Panc1 (cell line): Measurements from ENCODE around the gene SLC19A3. TPM values are rescaled to one million over a fixed set of nuclear protein-coding genes. Genes with fewer than 3 reads are reported as not detected.

ENCODE experiments used
- ATAC-seq: fragments of 200-7000 bp; cut with Tn5 transposase; 2 replicates; pipeline ENCODE4 v1.9.1; 2020; ENCODE audit warnings: mild to moderate bottlenecking, moderate library complexity
- BruUV-seq: library from RNA; stranded (reverse); fragments of 400-500 nt; replicated peaks from 2 replicates; lab custom pipeline; 2021; lab: Mats Ljungman, UMichigan
- CTCF ChIA-PET: fragments of 300-600 bp; sonication (Branson Sonifier 250); formaldehyde crosslinking; loops from one replicate; lab custom pipeline; 2022; ENCODE audit warnings: antibody characterized with exemption; lab: Charles Lee
- POLR2A ChIA-PET: fragments of 300-600 bp; sonication (Branson Sonifier 250); formaldehyde crosslinking; loops from one replicate; lab custom pipeline; 2022; ENCODE audit warnings: antibody characterized with exemption; lab: Charles Lee
- DNase-seq: peaks from one replicate; pipeline ENCODE4 v3.0.0-alpha.2; 2010; ENCODE audit warnings: low read depth, low spot score
- H3K27ac ChIP-seq: 2 replicates; pipeline ENCODE4 v1.5.1; 2011; ENCODE audit warnings: mild to moderate bottlenecking, low read length, inconsistent platforms
- H3K27me3 ChIP-seq: fragments of 200-500 bp; sonication (Bioruptor generic); 2 replicates; pipeline ENCODE4 v1.6.0; 2014; ENCODE audit warnings: low read length, inconsistent platforms; ENCODE audit not compliant: control insufficient read depth, insufficient read depth
- H3K36me3 ChIP-seq: fragments of 200-500 bp; sonication (Bioruptor generic); 2 replicates; pipeline ENCODE4 v1.5.1; 2014; ENCODE audit warnings: inconsistent platforms, mild to moderate bottlenecking, low read length, moderate library complexity; ENCODE audit not compliant: control insufficient read depth, insufficient read depth
- H3K4me1 ChIP-seq: 2 replicates; pipeline ENCODE4 v1.5.1; 2011; ENCODE audit warnings: inconsistent platforms, mild to moderate bottlenecking, low read length, moderate library complexity; ENCODE audit not compliant: control insufficient read depth, insufficient read depth
- H3K4me3 ChIP-seq, 2 experiments: 2 replicates each; pipeline ENCODE4 v1.5.1; 2011 to 2012; ENCODE audit warnings: low read depth in 2 of 2, low read length in 2 of 2, mild to moderate bottlenecking in 2 of 2, inconsistent platforms in 1 of 2, moderate library complexity in 1 of 2
- H3K9me3 ChIP-seq: fragments of 200-500 bp; sonication (Bioruptor generic); 2 replicates; pipeline ENCODE4 v1.5.1; 2014; ENCODE audit warnings: low read depth, mild to moderate bottlenecking, inconsistent platforms, low read length, moderate library complexity; ENCODE audit not compliant: control insufficient read depth, insufficient read depth
- POLR2AphosphoS5 ChIP-seq: IDR thresholded peaks from 2 replicates; pipeline ENCODE4 v1.6.1; 2012; ENCODE audit warnings: mild to moderate bottlenecking, low read depth, low read length, moderate library complexity
- SIN3A ChIP-seq: IDR thresholded peaks from 2 replicates; pipeline ENCODE4 v1.6.1; 2012; ENCODE audit warnings: low read depth, mild to moderate bottlenecking, low read length, moderate library complexity, borderline replicate concordance; ENCODE audit not compliant: insufficient read depth
- TCF7L2 ChIP-seq: IDR thresholded peaks from 2 replicates; pipeline ENCODE4 v1.6.1; 2011; ENCODE audit warnings: mild to moderate bottlenecking, low read depth, low read length, inconsistent platforms
- in situ Hi-C: cut with HindIII; loops from 2 replicates; pipeline ENCODE4 v1.10.0; 2016; ENCODE audit warnings: low sequenced_read_pairs, low pct_unique_long_range_greater_than_20kb
- intact Hi-C: fragments of 100-400 bp; cut with micrococcal nuclease; formaldehyde crosslinking; loops from one replicate; pipeline ENCODE4 v1.10.0; 2022; ENCODE audit not compliant: unreplicated experiment
- total RNA-seq: library from RNA; stranded (reverse); gene quantifications from one replicate; pipeline ENCODE4 v1.2.1, GENCODE V29; 2021; ENCODE audit not compliant: unreplicated experiment
- TF ChIP-seq, protein P1 (sequence below): fragments of 450-650 bp; IDR thresholded peaks from 2 replicates; pipeline ENCODE4 v1.5.1; 2017; ENCODE audit warnings: mild to moderate bottlenecking
- TF ChIP-seq, protein P2 (sequence below), 2 experiments: IDR thresholded peaks; 2 replicates each; pipeline ENCODE4 v1.6.1; 2011 to 2012; ENCODE audit warnings: low read depth in 2 of 2, control low read depth in 1 of 2, low read length in 1 of 2, mild to moderate bottlenecking in 1 of 2, moderate library complexity in 1 of 2; ENCODE audit not compliant: insufficient read depth in 1 of 2

SLC19A3 gene
- total RNA-seq, 1 experiment from 2014 or later: 0.28 TPM

DNA sequence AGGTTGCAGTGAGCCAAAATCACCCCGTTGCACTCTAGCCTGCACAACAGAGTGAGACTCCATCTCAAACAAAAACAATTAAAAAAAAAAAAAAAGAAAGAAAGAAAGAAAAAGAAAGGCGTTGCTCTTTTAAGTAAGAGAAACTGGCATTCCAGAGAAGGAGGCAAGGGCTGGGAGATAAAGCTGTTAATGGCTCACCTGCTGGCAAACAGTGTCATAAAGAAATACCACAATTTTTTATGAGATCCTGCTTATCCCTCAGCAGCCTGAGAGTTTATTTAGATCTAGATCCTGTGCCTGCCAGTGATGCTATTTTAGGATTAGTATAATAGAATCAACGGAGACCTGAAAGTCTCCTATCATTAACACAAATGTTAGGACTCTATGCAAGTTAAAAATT, 16.3 kb downstream of the SLC19A3 start:
- intact Hi-C loops (no loop called here), in situ Hi-C loops (no loop called here)
- no peak for TF ChIP-seq TCF7L2
- no peak for TF ChIP-seq POLR2AphosphoS5
- TF ChIP-seq, protein P1, sequence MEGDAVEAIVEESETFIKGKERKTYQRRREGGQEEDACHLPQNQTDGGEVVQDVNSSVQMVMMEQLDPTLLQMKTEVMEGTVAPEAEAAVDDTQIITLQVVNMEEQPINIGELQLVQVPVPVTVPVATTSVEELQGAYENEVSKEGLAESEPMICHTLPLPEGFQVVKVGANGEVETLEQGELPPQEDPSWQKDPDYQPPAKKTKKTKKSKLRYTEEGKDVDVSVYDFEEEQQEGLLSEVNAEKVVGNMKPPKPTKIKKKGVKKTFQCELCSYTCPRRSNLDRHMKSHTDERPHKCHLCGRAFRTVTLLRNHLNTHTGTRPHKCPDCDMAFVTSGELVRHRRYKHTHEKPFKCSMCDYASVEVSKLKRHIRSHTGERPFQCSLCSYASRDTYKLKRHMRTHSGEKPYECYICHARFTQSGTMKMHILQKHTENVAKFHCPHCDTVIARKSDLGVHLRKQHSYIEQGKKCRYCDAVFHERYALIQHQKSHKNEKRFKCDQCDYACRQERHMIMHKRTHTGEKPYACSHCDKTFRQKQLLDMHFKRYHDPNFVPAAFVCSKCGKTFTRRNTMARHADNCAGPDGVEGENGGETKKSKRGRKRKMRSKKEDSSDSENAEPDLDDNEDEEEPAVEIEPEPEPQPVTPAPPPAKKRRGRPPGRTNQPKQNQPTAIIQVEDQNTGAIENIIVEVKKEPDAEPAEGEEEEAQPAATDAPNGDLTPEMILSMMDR: no peak
- no peak for TF ChIP-seq SIN3A
- TF ChIP-seq, protein P2, sequence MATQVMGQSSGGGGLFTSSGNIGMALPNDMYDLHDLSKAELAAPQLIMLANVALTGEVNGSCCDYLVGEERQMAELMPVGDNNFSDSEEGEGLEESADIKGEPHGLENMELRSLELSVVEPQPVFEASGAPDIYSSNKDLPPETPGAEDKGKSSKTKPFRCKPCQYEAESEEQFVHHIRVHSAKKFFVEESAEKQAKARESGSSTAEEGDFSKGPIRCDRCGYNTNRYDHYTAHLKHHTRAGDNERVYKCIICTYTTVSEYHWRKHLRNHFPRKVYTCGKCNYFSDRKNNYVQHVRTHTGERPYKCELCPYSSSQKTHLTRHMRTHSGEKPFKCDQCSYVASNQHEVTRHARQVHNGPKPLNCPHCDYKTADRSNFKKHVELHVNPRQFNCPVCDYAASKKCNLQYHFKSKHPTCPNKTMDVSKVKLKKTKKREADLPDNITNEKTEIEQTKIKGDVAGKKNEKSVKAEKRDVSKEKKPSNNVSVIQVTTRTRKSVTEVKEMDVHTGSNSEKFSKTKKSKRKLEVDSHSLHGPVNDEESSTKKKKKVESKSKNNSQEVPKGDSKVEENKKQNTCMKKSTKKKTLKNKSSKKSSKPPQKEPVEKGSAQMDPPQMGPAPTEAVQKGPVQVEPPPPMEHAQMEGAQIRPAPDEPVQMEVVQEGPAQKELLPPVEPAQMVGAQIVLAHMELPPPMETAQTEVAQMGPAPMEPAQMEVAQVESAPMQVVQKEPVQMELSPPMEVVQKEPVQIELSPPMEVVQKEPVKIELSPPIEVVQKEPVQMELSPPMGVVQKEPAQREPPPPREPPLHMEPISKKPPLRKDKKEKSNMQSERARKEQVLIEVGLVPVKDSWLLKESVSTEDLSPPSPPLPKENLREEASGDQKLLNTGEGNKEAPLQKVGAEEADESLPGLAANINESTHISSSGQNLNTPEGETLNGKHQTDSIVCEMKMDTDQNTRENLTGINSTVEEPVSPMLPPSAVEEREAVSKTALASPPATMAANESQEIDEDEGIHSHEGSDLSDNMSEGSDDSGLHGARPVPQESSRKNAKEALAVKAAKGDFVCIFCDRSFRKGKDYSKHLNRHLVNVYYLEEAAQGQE (IDR thresholded peaks at IDR 0.05; ENCODE audit: insufficient read depth in 1 of 2, low read depth in 2 of 2, low read length in 1 of 2): no peak
- H3K4me3 ChIP-seq: no peak overlapping the region
- DNase-seq (no peak), ATAC-seq (no peak)
- no peaks in the 10 kb centered on the region for H3K27me3 ChIP-seq
- no peaks in the 10 kb centered on the region for H3K9me3 ChIP-seq
- CTCF ChIA-PET: no interaction called here
- H3K36me3 ChIP-seq: no peaks in the 10 kb centered on the region
- H3K27ac ChIP-seq: no peak overlapping the region
- POLR2A ChIA-PET: no interaction called here
- no peaks in the 10 kb centered on the region for H3K4me1 ChIP-seq
- no TSS peak for BruUV-seq

DNA sequence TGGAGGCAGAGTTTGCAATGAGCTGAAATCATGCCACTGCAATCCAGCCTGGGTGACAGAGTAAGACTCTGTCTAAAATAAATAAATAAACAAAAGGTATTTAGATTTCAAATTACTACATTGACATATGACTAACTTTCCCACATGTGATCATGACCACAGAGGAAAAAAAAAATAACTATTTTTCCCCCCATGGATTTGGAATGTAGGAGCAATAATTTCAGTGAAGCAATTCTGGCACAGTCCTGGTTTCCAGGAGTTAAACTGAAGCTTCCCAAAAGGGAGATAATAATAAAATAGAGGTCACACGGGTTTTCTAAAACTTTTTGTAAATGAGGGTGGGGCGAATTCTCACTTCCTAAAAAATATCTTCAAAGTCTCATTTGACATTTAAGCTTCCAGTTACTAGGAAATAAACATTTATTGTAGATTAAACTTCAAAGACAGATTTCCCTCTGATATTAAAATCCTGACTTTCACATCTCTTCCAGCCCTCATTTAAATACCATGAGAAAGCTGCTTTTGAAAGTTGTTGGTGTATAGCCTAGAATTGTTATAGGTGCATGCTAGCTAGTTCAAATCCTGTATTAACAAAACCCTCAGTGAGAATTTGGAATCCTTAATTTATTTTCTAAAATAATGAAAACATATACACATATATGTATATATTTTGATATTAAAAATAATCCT, 20.7 kb downstream of the SLC19A3 start:
- in situ Hi-C loops: no loop called here
- ChIA-PET POLR2A (no interaction called here), CTCF (no interaction called here)
- H3K9me3 ChIP-seq: no peaks in the 10 kb centered on the region
- no peaks in the 10 kb centered on the region for H3K27me3 ChIP-seq
- H3K4me1 ChIP-seq: no peaks in the 10 kb centered on the region
- H3K27ac ChIP-seq: no peak overlapping the region
- DNase-seq: no peak
- no TSS peak for BruUV-seq
- TF ChIP-seq SIN3A (no peak), POLR2AphosphoS5 (no peak), TCF7L2 (no peak)
- TF ChIP-seq, protein P2 (IDR thresholded peaks at IDR 0.05; ENCODE audit: insufficient read depth in 1 of 2, low read depth in 2 of 2, low read length in 1 of 2): no peak
- TF ChIP-seq, protein P1: no peak
- no peaks in the 10 kb centered on the region for H3K36me3 ChIP-seq
- no peak for ATAC-seq
- intact Hi-C loops: no loop called here
- H3K4me3 ChIP-seq: no peak overlapping the region
